ENCODE measurements around the gene SPARCL1.

DNA sequence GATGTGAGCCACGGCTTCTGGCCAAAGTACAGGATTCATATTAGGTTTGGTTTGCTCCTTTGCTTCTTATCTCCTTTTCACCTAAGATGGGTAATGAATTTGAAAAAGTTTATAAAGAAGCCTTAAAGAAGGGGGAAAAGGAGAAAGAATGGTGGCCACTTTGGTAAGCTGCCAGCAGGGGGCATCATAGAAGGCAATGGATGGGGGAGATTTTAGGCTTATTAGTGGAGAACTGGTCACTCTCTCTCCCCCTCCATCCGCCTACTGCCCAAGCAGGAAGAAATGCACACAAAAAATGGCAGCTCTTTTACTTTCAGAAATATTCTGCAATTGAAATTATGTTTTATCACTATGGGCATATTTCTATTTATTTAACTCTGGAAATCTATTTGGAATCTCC is 32.0 kb downstream of the SPARCL1 start:
- no peak for TF ChIP-seq EZH2phosphoT487 (IDR thresholded peaks at IDR 0.05; ENCODE audit: borderline replicate concordance, low read depth, low read length)
- TF ChIP-seq, protein P1, sequence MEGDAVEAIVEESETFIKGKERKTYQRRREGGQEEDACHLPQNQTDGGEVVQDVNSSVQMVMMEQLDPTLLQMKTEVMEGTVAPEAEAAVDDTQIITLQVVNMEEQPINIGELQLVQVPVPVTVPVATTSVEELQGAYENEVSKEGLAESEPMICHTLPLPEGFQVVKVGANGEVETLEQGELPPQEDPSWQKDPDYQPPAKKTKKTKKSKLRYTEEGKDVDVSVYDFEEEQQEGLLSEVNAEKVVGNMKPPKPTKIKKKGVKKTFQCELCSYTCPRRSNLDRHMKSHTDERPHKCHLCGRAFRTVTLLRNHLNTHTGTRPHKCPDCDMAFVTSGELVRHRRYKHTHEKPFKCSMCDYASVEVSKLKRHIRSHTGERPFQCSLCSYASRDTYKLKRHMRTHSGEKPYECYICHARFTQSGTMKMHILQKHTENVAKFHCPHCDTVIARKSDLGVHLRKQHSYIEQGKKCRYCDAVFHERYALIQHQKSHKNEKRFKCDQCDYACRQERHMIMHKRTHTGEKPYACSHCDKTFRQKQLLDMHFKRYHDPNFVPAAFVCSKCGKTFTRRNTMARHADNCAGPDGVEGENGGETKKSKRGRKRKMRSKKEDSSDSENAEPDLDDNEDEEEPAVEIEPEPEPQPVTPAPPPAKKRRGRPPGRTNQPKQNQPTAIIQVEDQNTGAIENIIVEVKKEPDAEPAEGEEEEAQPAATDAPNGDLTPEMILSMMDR (conservative IDR thresholded peaks at IDR 0.05; ENCODE audit: low read length), result peak; percentile 74

Data from OCI-LY7 (cell line).